ENCODE data around the gene AP2A1.

AP2A1 gene

GRCh38 chr19:49853852-49854377 lies 87.1 kb downstream of the AP2A1 start:
- H3K4me3 ChIP-seq (ENCODE audit: low read depth in 1 of 2, low read length in 2 of 2) = no peak overlapping the region
- H3K9ac ChIP-seq (ENCODE audit: low read depth in 1 of 2, low read length in 2 of 2) = no peak overlapping the region
- no peaks in the 10 kb centered on the region for H3K27me3 ChIP-seq (ENCODE audit: control insufficient read depth in 1 of 2, insufficient read depth in 2 of 2, low read length in 2 of 2)
- H3K9me3 ChIP-seq (ENCODE audit: control insufficient read depth in 1 of 2, low read length in 2 of 2) = no peaks in the 10 kb centered on the region
- H3K27ac ChIP-seq (ENCODE audit: low read depth, low read length) = no peak overlapping the region
- peaks cover 0 to 37% of the 10 kb centered on the region in 2 donors for H3K36me3 ChIP-seq (ENCODE audit: control insufficient read depth in 1 of 2, insufficient read depth in 2 of 2, low read length in 2 of 2)
- peaks cover 15 to 31% of the 10 kb centered on the region in 2 donors for H3K4me1 ChIP-seq (ENCODE audit: control insufficient read depth in 1 of 2, insufficient read depth in 2 of 2, low read length in 2 of 2)

- Histone ChIP-seq H3K27me3 (ENCODE audit: control insufficient read depth in 1 of 2, insufficient read depth in 2 of 2, low read length in 2 of 2) (no peaks in the 10 kb centered on the region), H3K4me3 (ENCODE audit: low read depth in 1 of 2, low read length in 2 of 2) (no peak overlapping the region), H3K36me3 (ENCODE audit: control insufficient read depth in 1 of 2, insufficient read depth in 2 of 2, low read length in 2 of 2) (peaks cover 2 to 39% of the 10 kb centered on the region in 2 donors), H3K9me3 (ENCODE audit: control insufficient read depth in 1 of 2, low read length in 2 of 2) (no peaks in the 10 kb centered on the region), H3K4me1 (ENCODE audit: control insufficient read depth in 1 of 2, insufficient read depth in 2 of 2, low read length in 2 of 2) (peaks cover 15 to 31% of the 10 kb centered on the region in 2 donors), H3K9ac (ENCODE audit: low read depth in 1 of 2, low read length in 2 of 2) (no peak overlapping the region), H3K27ac (ENCODE audit: low read depth, low read length) (no peak overlapping the region)
Observed at GRCh38 chr19:49854378-49855263, 87.8 kb downstream of the AP2A1 start.

GRCh38 chr19:49855277-49855675 lies 88.5 kb downstream of the AP2A1 start:
- no peak overlapping the region for H3K27ac ChIP-seq (ENCODE audit: low read depth, low read length)
- H3K4me1 ChIP-seq (ENCODE audit: control insufficient read depth in 1 of 2, insufficient read depth in 2 of 2, low read length in 2 of 2) = peaks cover 11 to 25% of the 10 kb centered on the region in 2 donors
- peaks cover 6 to 44% of the 10 kb centered on the region in 2 donors for H3K36me3 ChIP-seq (ENCODE audit: control insufficient read depth in 1 of 2, insufficient read depth in 2 of 2, low read length in 2 of 2)
- no peak overlapping the region for H3K9ac ChIP-seq (ENCODE audit: low read depth in 1 of 2, low read length in 2 of 2)
- no peak overlapping the region for H3K4me3 ChIP-seq (ENCODE audit: low read depth in 1 of 2, low read length in 2 of 2)
- H3K27me3 ChIP-seq (ENCODE audit: control insufficient read depth in 1 of 2, insufficient read depth in 2 of 2, low read length in 2 of 2) = no peaks in the 10 kb centered on the region
- H3K9me3 ChIP-seq (ENCODE audit: control insufficient read depth in 1 of 2, low read length in 2 of 2) = no peaks in the 10 kb centered on the region

- H3K27me3 ChIP-seq (ENCODE audit: control insufficient read depth in 1 of 2, insufficient read depth in 2 of 2, low read length in 2 of 2) = no peaks in the 10 kb centered on the region
- no peak overlapping the region for H3K9ac ChIP-seq (ENCODE audit: low read depth in 1 of 2, low read length in 2 of 2)
- no peak overlapping the region for H3K27ac ChIP-seq (ENCODE audit: low read depth, low read length)
- peaks cover 11 to 24% of the 10 kb centered on the region in 2 donors for H3K4me1 ChIP-seq (ENCODE audit: control insufficient read depth in 1 of 2, insufficient read depth in 2 of 2, low read length in 2 of 2)
- peaks cover 6 to 50% of the 10 kb centered on the region in 2 donors for H3K36me3 ChIP-seq (ENCODE audit: control insufficient read depth in 1 of 2, insufficient read depth in 2 of 2, low read length in 2 of 2)
- no peak overlapping the region for H3K4me3 ChIP-seq (ENCODE audit: low read depth in 1 of 2, low read length in 2 of 2)
- H3K9me3 ChIP-seq (ENCODE audit: control insufficient read depth in 1 of 2, low read length in 2 of 2) = no peaks in the 10 kb centered on the region
Observed at GRCh38 chr19:49855676-49856573, 89.1 kb downstream of the AP2A1 start.

- peaks cover 11 to 24% of the 10 kb centered on the region in 2 donors for H3K4me1 ChIP-seq (ENCODE audit: control insufficient read depth in 1 of 2, insufficient read depth in 2 of 2, low read length in 2 of 2)
- H3K4me3 ChIP-seq (ENCODE audit: low read depth in 1 of 2, low read length in 2 of 2) = no peak overlapping the region
- H3K27ac ChIP-seq (ENCODE audit: low read depth, low read length) = no peak overlapping the region
- peaks cover 9 to 54% of the 10 kb centered on the region in 2 donors for H3K36me3 ChIP-seq (ENCODE audit: control insufficient read depth in 1 of 2, insufficient read depth in 2 of 2, low read length in 2 of 2)
- H3K27me3 ChIP-seq (ENCODE audit: control insufficient read depth in 1 of 2, insufficient read depth in 2 of 2, low read length in 2 of 2) = no peaks in the 10 kb centered on the region
- H3K9me3 ChIP-seq (ENCODE audit: control insufficient read depth in 1 of 2, low read length in 2 of 2) = no peaks in the 10 kb centered on the region
- H3K9ac ChIP-seq (ENCODE audit: low read depth in 1 of 2, low read length in 2 of 2) = no peak overlapping the region
Observed at GRCh38 chr19:49856574-49857021, 89.8 kb downstream of the AP2A1 start.

All from duodenal mucosa (tissue), 2 donors.